Ramos (cell line): ENCODE data around the gene CNPPD1.

ENCODE experiments used
- in situ Hi-C: fragments of 300-500 bp; cut with MboI; formaldehyde crosslinking; loops from one replicate; pipeline ENCODE4 v1.14.3; 2022; ENCODE audit warnings: low sequenced_read_pairs; ENCODE audit not compliant: unreplicated experiment

The CNPPD1 gene

GRCh38 chr2:219125886-219126270 is 50.8 kb downstream of the CNPPD1 start:
- in situ Hi-C loops = no loop called here

- in situ Hi-C loops = no loop called here
Observed at GRCh38 chr2:219125225-219125885, 51.4 kb downstream of the CNPPD1 start.

- in situ Hi-C loops = no loop called here
Observed at GRCh38 chr2:219124381-219125110, 52.2 kb downstream of the CNPPD1 start.

GRCh38 chr2:219123356-219124135 is 53.2 kb downstream of the CNPPD1 start:
- in situ Hi-C loops = no loop called here

GRCh38 chr2:219122202-219122980 is 54.3 kb downstream of the CNPPD1 start:
- in situ Hi-C loops = no loop called here
